Thoracic aorta (tissue), 2 donors: Measurements from ENCODE around the gene TSKS. TPM values are rescaled to one million over a fixed set of nuclear protein-coding genes. Genes with fewer than 3 reads are reported as not detected.

Source experiments
- ATAC-seq: fragments of 150-250 bp; one replicate; pipeline ENCODE4 v1.8.0; 2017; ENCODE audit warnings: low read depth; ENCODE audit not compliant: insufficient number of reproducible peaks, low FRiP score
- DNase-seq: peaks from one replicate; pipeline ENCODE4 v3.0.0-alpha.2; 2020; ENCODE audit warnings: low spot score
- H3K27ac ChIP-seq, 2 donors: fragments of 200-600 bp; sonication (generic); 1 replicate in 1 of 2; 2 replicates in 1 of 2; pipeline ENCODE4 v1.5.1; 2016; ENCODE audit warnings: mild to moderate bottlenecking in 2 of 2, moderate library complexity in 2 of 2
- H3K27me3 ChIP-seq: fragments of 200-600 bp; sonication (generic); replicated peaks from 2 replicates; pipeline ENCODE4 v1.6.0; 2016; ENCODE audit warnings: mild to moderate bottlenecking; ENCODE audit not compliant: insufficient read depth
- H3K36me3 ChIP-seq: fragments of 200-600 bp; sonication (generic); one replicate; pipeline ENCODE4 v1.5.1; 2016
- H3K4me1 ChIP-seq, 2 donors: fragments of 200-600 bp; sonication (generic); 1 replicate in 1 of 2; 2 replicates in 1 of 2; pipeline versions ENCODE4 v1.5.1 to v1.6.0; 2016; ENCODE audit warnings: low read depth in 2 of 2, mild to moderate bottlenecking in 1 of 2; ENCODE audit not compliant: control insufficient read depth in 1 of 2
- H3K4me3 ChIP-seq: fragments of 200-600 bp; sonication (generic); 2 replicates; pipeline ENCODE4 v1.5.1; 2016; ENCODE audit warnings: mild to moderate bottlenecking
- H3K9me3 ChIP-seq: fragments of 200-600 bp; sonication (generic); 2 replicates; pipeline ENCODE4 v1.5.1; 2016
- total RNA-seq, 2 donors: library from RNA; depleted of rRNA; stranded (reverse); fragments of >200 nt; gene quantifications; one replicate each; pipeline versions ENCODE4 v1.1.0 to v1.2.3, GENCODE V29; 2016
- TF ChIP-seq, protein P1 (sequence below): fragments of 200-600 bp; sonication (generic); IDR thresholded peaks from one replicate; pipeline ENCODE4 v1.5.1; 2019; ENCODE audit warnings: antibody characterized with exemption

Gene TSKS
- total RNA-seq, 2 donors from 2014 or later, result not detected

DNA sequence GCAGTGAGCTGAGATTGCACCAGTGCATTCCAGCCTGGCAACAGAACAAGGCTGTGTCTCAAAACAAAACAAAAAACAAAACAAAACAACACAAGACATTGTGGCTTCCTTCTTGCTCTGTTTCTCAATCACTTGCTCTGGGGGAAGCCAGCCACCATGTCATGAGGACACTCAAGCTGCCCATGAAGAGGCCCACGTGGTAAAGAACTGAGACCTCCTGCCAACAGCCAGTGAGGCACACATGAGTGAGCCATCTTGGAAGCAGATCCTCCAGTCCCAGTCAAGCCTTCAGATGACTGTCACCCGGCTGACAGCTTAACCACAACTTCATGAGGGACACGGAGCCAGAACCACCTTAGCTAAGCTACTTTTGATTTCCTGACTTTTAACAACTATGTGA, 47.0 kb downstream of the TSKS start:
- DNase-seq (no peak), ATAC-seq (no peak)
- Histone ChIP-seq H3K36me3 (no peaks in the 10 kb centered on the region), H3K27me3 (no peaks in the 10 kb centered on the region), H3K4me1 (peaks cover 0 to 5% of the 10 kb centered on the region in 2 donors), H3K4me3 (no peak overlapping the region), H3K27ac (no peak overlapping the region), H3K9me3 (no peaks in the 10 kb centered on the region)
- TF ChIP-seq, protein P1, sequence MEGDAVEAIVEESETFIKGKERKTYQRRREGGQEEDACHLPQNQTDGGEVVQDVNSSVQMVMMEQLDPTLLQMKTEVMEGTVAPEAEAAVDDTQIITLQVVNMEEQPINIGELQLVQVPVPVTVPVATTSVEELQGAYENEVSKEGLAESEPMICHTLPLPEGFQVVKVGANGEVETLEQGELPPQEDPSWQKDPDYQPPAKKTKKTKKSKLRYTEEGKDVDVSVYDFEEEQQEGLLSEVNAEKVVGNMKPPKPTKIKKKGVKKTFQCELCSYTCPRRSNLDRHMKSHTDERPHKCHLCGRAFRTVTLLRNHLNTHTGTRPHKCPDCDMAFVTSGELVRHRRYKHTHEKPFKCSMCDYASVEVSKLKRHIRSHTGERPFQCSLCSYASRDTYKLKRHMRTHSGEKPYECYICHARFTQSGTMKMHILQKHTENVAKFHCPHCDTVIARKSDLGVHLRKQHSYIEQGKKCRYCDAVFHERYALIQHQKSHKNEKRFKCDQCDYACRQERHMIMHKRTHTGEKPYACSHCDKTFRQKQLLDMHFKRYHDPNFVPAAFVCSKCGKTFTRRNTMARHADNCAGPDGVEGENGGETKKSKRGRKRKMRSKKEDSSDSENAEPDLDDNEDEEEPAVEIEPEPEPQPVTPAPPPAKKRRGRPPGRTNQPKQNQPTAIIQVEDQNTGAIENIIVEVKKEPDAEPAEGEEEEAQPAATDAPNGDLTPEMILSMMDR, result no peak

DNA sequence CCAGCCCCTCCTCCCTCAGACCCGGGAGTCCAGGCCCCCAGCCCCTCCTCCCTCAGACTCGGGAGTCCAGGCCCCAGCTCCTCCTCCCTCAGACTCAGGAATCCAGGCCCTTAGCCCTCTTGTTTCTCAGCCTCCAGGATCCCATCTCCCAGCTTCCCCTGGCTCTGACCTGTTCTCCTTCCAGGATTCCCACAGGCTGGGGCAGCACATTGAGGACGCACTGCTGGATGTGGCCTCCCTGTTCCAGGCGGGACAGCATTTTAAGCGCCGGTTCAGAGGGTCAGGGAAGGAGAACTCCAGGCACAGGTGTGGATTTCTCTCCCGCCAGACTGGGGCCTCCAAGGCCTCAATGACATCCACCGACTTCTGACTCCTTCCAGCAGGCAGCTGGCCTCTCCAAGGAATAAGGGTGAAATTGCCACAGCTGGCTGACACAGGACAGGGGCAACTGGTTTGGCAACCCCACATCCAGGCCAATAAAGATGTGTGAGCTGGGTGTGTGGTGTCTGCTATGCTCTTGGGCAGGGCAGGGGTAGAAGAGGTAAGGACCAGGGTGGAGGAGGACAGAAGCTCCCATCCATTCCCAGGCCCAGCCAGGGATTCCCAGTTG, 49.8 kb downstream of the TSKS start:
- ATAC-seq (no peak), DNase-seq (no peak)
- H3K27me3 ChIP-seq, result no peaks in the 10 kb centered on the region
- TF ChIP-seq, protein P1, result no peak
- no peaks in the 10 kb centered on the region for H3K36me3 ChIP-seq
- H3K27ac ChIP-seq, result no peak overlapping the region
- no peak overlapping the region for H3K4me3 ChIP-seq
- no peaks in the 10 kb centered on the region for H3K9me3 ChIP-seq
- H3K4me1 ChIP-seq, result peaks cover 0 to 5% of the 10 kb centered on the region in 2 donors

DNA sequence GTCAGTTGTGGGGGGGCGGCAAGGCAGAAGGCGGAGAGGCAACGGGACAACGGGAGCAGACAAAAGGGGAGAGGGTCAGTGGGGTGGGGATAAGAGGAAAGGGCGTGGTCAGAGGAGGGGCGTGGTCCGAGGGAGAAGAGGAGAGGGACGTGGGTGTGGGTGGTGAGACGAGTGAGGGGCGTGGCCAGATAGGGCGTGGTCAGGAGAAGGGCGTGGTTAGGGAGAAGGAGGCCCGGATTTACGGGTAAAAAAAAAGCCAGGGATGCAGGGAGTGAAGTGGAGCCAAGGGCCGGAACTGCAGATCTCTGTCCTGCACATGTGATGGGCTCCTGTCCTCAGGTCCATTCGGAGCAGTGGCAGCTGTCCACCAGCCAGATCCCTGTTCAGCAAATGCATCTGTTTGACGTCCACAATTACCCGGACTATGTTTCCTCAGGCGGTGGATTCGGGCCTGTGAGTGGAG, 50.7 kb downstream of the TSKS start:
- Histone ChIP-seq H3K27ac (no peak overlapping the region), H3K4me1 (peaks cover 0 to under 1% of the 10 kb centered on the region in 2 donors), H3K27me3 (no peaks in the 10 kb centered on the region), H3K36me3 (no peaks in the 10 kb centered on the region), H3K9me3 (no peaks in the 10 kb centered on the region), H3K4me3 (no peak overlapping the region)
- TF ChIP-seq, protein P1, result no peak
- ATAC-seq (no peak), DNase-seq (no peak)

DNA sequence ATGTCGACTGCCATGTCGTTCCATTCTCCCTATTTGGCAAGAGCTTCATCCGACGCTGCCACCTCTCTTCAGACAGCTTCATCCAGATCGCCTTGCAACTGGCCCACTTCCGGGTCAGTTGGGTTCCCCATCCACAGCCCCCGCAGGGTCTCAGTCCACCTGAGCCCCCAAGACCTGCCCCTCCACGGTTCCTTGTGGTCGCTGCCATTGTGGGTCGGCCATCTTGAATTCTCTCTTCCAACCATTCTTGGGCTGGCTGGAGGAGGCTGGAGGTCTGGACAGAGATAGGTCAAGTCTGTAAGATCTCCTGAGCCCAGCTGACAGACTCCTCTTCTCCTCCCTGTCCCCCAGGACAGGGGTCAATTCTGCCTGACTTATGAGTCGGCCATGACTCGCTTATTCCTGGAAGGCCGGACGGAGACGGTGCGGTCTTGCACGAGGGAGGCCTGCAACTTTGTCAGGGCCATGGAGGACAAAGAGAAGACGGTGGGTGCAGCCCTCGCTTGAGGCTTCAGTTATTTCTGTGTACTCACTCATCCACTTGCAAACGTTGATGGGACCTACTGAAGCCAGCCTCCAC, 52.6 kb downstream of the TSKS start:
- DNase-seq (no peak), ATAC-seq (no peak)
- Histone ChIP-seq H3K9me3 (no peaks in the 10 kb centered on the region), H3K27me3 (no peaks in the 10 kb centered on the region), H3K4me1 (no peaks in the 10 kb centered on the region), H3K36me3 (no peaks in the 10 kb centered on the region), H3K27ac (no peak overlapping the region), H3K4me3 (no peak overlapping the region)
- TF ChIP-seq, protein P1, result no peak

DNA sequence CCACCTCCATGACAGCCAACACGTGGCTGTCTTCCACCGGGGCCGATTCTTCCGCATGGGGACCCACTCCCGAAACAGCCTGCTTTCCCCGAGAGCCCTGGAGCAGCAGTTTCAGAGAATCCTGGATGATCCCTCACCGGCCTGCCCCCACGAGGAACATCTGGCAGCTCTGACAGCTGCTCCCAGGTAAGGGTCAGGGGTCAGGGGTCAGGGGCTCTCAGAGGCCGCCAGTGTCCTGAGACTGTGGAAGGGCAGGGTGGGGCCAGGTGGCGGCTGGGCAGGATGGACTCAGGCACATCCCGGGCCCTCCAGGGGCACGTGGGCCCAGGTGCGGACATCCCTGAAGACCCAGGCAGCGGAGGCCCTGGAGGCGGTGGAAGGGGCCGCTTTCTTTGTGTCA, 57.2 kb downstream of the TSKS start:
- no peak overlapping the region for H3K27ac ChIP-seq
- ATAC-seq (no peak), DNase-seq (no peak)
- TF ChIP-seq, protein P1, result no peak
- no peaks in the 10 kb centered on the region for H3K27me3 ChIP-seq
- H3K9me3 ChIP-seq, result no peaks in the 10 kb centered on the region
- H3K36me3 ChIP-seq, result no peaks in the 10 kb centered on the region
- no peaks in the 10 kb centered on the region for H3K4me1 ChIP-seq
- no peak overlapping the region for H3K4me3 ChIP-seq
